Thoracic aorta (tissue), 2 donors: ENCODE measurements around the gene DEPP1. TPM values are rescaled to one million over a fixed set of nuclear protein-coding genes. Genes with fewer than 3 reads are reported as not detected.
A peak's percentile ranks its signal among the peaks of the same experiment; 100 is the strongest.

ENCODE experiments used
- ATAC-seq: fragments of 150-250 bp; one replicate; pipeline ENCODE4 v1.8.0; 2017; ENCODE audit warnings: low read depth; ENCODE audit not compliant: insufficient number of reproducible peaks, low FRiP score
- DNase-seq: peaks from one replicate; pipeline ENCODE4 v3.0.0-alpha.2; 2020; ENCODE audit warnings: low spot score
- H3K27ac ChIP-seq, 2 donors: fragments of 200-600 bp; sonication (generic); 1 replicate in 1 of 2; 2 replicates in 1 of 2; pipeline ENCODE4 v1.5.1; 2016; ENCODE audit warnings: mild to moderate bottlenecking in 2 of 2, moderate library complexity in 2 of 2
- H3K27me3 ChIP-seq: fragments of 200-600 bp; sonication (generic); replicated peaks from 2 replicates; pipeline ENCODE4 v1.6.0; 2016; ENCODE audit warnings: mild to moderate bottlenecking; ENCODE audit not compliant: insufficient read depth
- H3K36me3 ChIP-seq: fragments of 200-600 bp; sonication (generic); one replicate; pipeline ENCODE4 v1.5.1; 2016
- H3K4me1 ChIP-seq, 2 donors: fragments of 200-600 bp; sonication (generic); 1 replicate in 1 of 2; 2 replicates in 1 of 2; pipeline versions ENCODE4 v1.5.1 to v1.6.0; 2016; ENCODE audit warnings: low read depth in 2 of 2, mild to moderate bottlenecking in 1 of 2; ENCODE audit not compliant: control insufficient read depth in 1 of 2
- H3K4me3 ChIP-seq: fragments of 200-600 bp; sonication (generic); 2 replicates; pipeline ENCODE4 v1.5.1; 2016; ENCODE audit warnings: mild to moderate bottlenecking
- H3K9me3 ChIP-seq: fragments of 200-600 bp; sonication (generic); 2 replicates; pipeline ENCODE4 v1.5.1; 2016
- total RNA-seq, 2 donors: library from RNA; depleted of rRNA; stranded (reverse); fragments of >200 nt; gene quantifications; one replicate each; pipeline versions ENCODE4 v1.1.0 to v1.2.3, GENCODE V29; 2016
- TF ChIP-seq, protein P1 (sequence below): fragments of 200-600 bp; sonication (generic); IDR thresholded peaks from one replicate; pipeline ENCODE4 v1.5.1; 2019; ENCODE audit warnings: antibody characterized with exemption

Gene DEPP1
- total RNA-seq, 2 donors from 2014 or later, result 473 to 661 TPM

DNA sequence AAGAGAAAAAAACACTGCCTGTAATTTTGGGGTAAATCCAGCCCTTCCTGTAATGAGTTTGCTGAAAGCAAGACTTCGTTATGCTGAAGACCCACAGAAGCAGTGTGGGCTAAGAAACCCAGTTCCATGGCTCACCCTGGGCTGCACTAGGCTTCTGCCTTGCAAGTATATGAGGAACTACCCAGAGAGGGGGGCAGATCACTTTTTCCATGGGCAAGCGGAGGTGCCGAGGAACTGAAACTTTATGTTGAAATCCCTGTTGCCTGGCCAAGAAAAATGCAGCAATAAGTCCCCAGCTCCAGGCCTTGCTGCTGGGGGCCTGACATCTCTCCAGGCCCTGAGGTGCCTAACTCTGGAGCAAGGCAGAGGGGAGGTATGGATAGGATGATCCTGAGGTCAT is 10.5 kb downstream of the DEPP1 start:
- no peak for DNase-seq
- H3K27me3 ChIP-seq, result no peaks in the 10 kb centered on the region
- TF ChIP-seq, protein P1, sequence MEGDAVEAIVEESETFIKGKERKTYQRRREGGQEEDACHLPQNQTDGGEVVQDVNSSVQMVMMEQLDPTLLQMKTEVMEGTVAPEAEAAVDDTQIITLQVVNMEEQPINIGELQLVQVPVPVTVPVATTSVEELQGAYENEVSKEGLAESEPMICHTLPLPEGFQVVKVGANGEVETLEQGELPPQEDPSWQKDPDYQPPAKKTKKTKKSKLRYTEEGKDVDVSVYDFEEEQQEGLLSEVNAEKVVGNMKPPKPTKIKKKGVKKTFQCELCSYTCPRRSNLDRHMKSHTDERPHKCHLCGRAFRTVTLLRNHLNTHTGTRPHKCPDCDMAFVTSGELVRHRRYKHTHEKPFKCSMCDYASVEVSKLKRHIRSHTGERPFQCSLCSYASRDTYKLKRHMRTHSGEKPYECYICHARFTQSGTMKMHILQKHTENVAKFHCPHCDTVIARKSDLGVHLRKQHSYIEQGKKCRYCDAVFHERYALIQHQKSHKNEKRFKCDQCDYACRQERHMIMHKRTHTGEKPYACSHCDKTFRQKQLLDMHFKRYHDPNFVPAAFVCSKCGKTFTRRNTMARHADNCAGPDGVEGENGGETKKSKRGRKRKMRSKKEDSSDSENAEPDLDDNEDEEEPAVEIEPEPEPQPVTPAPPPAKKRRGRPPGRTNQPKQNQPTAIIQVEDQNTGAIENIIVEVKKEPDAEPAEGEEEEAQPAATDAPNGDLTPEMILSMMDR, result no peak
- peak overlapping the region in 1 of 2 donors; percentile 57 for H3K27ac ChIP-seq
- peak overlapping the region; percentile 3 for H3K4me3 ChIP-seq
- peaks cover 49 to 51% of the 10 kb centered on the region in 2 donors for H3K4me1 ChIP-seq
- no peaks in the 10 kb centered on the region for H3K9me3 ChIP-seq
- peak; percentile 27 for ATAC-seq
- peaks cover 14% of the 10 kb centered on the region for H3K36me3 ChIP-seq

DNA sequence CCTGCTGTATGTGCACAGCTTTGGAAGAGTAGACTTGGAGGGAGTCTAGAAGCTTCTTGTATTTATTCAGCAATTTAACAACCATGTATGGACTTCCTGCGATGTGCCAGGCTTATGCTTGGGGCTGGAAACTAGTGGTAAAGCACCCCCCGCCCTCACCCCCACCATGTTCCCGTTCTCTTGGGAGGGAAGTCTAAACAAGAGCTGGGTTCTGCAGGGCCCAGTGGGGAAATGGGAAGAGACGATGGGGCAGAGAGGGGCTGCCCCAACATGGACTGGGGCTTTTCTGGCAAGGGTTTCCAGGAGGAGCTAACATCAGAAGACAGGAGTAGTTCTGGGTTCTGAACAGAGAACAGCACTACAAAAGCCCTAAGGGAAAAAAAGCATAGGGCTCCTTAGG is 11.0 kb downstream of the DEPP1 start:
- Histone ChIP-seq H3K36me3 (peaks cover 14% of the 10 kb centered on the region), H3K27ac (peak overlapping the region in 1 of 2 donors; percentile 57), H3K4me3 (peak overlapping the region; percentile 3), H3K9me3 (no peaks in the 10 kb centered on the region), H3K4me1 (peaks cover 51 to 52% of the 10 kb centered on the region in 2 donors), H3K27me3 (no peaks in the 10 kb centered on the region)
- ATAC-seq (no peak), DNase-seq (no peak)
- TF ChIP-seq, protein P1, result no peak

DNA sequence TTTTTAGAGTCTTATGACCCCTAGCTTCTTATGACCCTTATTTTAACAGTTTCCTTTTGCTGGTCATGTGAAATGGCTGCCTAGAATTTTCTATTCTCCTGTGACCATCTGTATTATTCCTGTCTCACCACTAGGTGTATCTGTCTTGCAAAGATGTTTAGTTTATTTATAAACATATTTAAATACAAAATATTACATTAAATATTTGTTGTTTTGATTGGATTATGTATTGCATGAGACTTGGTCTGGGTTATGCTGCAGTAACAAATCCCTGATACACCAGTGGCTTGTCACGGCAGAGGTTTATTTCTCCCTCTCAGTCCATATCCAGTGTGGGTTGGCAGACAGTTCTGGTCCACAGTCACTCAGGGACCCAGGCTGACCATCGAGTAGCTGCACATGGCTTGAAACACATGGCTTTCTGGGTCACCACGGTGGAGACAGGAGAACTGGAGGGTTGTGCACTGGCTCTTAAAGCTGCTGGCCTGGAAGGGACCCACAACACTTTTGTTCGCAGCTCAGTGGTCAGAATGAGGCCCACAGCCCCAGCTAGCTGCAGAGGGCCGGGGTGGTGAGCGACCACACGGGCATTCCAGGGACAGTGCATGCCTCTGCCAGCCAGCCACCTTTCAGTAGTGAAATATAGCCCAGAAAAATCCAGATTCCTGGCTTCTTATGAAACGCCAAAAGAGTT is 11.6 kb downstream of the DEPP1 start:
- Histone ChIP-seq H3K4me3 (no peak overlapping the region), H3K27me3 (no peaks in the 10 kb centered on the region), H3K9me3 (no peaks in the 10 kb centered on the region), H3K27ac (peak overlapping the region in 1 of 2 donors; percentile 57), H3K4me1 (peaks cover 55 to 58% of the 10 kb centered on the region in 2 donors), H3K36me3 (peaks cover 9% of the 10 kb centered on the region)
- TF ChIP-seq, protein P1, result no peak
- ATAC-seq, result no peak
- no peak for DNase-seq

DNA sequence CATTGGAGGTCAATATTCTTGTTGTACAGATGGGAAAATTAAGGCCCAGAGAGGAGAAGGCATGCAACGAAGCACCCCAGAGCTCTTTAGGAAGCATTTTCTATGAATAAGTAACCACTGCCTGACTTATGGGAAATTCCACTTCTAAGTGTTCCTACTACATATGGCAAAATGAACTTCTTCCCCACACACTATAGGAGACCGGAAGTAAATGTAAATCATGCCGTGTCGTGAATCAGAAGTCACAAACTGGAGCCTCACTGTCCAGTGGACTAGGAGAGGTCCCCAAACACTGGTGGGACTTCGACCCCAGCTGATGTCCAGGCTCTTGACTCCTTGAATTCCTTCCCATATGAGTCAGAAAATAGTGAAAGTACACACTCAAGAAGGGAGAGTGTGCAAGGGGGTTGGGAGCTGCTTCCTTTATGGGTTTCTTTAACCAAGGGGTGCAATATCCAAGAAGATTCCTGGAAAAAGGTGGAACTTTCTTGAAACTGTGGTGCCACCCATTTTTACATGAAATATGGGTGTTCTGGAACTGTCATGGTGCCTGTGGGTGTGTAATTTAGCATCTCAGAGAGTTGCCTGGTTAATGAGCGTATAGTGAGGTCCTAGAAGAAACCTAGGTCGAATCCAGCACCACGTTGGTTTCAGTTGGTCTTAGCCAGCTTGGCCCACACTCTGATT is 12.3 kb downstream of the DEPP1 start:
- Histone ChIP-seq H3K36me3 (peaks cover 5% of the 10 kb centered on the region), H3K27ac (peak overlapping the region in 1 of 2 donors; percentile 24), H3K27me3 (no peaks in the 10 kb centered on the region), H3K9me3 (no peaks in the 10 kb centered on the region), H3K4me3 (no peak overlapping the region), H3K4me1 (peaks cover 55 to 65% of the 10 kb centered on the region in 2 donors)
- TF ChIP-seq, protein P1, result no peak
- DNase-seq (no peak), ATAC-seq (no peak)

DNA sequence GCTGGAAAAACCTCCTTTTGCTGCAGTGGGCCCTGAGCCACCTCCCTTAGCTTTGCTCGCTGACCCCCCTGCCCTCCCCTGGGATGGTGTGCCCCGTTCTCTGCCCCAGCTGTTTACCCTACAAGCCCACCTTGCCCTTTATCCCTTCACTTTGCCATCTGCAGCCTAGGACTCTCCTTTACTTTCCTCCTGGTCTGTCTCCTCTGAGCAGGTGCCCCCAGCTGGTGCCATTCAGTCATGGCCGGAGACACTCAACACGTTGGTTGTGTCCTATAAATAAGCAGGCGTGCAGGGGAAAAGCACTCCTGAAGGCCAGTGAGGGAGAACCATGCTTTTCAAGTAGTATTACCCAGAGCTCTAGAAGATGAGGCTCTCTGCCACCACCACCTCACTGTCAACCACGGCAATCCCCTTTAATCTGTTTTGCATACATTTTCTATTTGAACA is 12.9 kb downstream of the DEPP1 start:
- H3K27ac ChIP-seq, result peak overlapping the region in 1 of 2 donors; percentile 78
- TF ChIP-seq, protein P1, result no peak
- no peak for ATAC-seq
- H3K4me1 ChIP-seq, result peaks cover 55 to 71% of the 10 kb centered on the region in 2 donors
- DNase-seq, result no peak
- no peaks in the 10 kb centered on the region for H3K36me3 ChIP-seq
- H3K27me3 ChIP-seq, result no peaks in the 10 kb centered on the region
- H3K4me3 ChIP-seq, result no peak overlapping the region
- no peaks in the 10 kb centered on the region for H3K9me3 ChIP-seq
